H1 (cell line): ENCODE results near the gene MBNL3. TPM values are rescaled to one million over a fixed set of nuclear protein-coding genes. Genes with fewer than 3 reads are reported as not detected.

Experiments used
- CHD7 ChIP-seq: fragments of 300-600 bp; sonication (generic); IDR thresholded peaks from 2 replicates; pipeline ENCODE4 v1.7.1; 2012; ENCODE audit warnings: low read length, moderate library complexity, mild to moderate bottlenecking, inconsistent platforms; ENCODE audit not compliant: insufficient replicate concordance
- KDM5A ChIP-seq: fragments of 200-600 bp; IDR thresholded peaks from 2 replicates; pipeline ENCODE4 v1.7.1; 2012; ENCODE audit warnings: mild to moderate bottlenecking, low read length, inconsistent platforms, mixed read lengths
- SUZ12 ChIP-seq: fragments of 200-600 bp; sonication (generic); IDR thresholded peaks from 2 replicates; pipeline ENCODE4 v1.6.1; 2012; ENCODE audit warnings: mild to moderate bottlenecking, inconsistent platforms, low read length, moderate library complexity, mixed read lengths
- polyA plus RNA-seq, 7 experiments: library from polyadenylated mRNA; depleted of rRNA in 3 of 7; stranded (reverse) in 5 of 7; unstranded in 2 of 7; fragments of >200 nt in 5 of 7; fragments of 200-250 nt in 2 of 7; gene quantifications; 1 replicate in 5 of 7; 2 replicates in 1 of 7; 4 replicates in 1 of 7; pipeline versions ENCODE4 v1.2.1 to v1.2.3, GENCODE V29; 2011 to 2013; ENCODE audit warnings: missing spikeins in 2 of 7, mixed read lengths in 2 of 7
- total RNA-seq: library from RNA; stranded (reverse); fragmentation: NEBNext Ultra II Directional; extraction: Animal tissue kit (Norgen Biotek cat#: 25700); gene quantifications from 2 replicates; pipeline ENCODE4 v1.2.1, GENCODE V29; 2021

Gene MBNL3
- total and polyA plus RNA-seq, 2 of the 8 experiments (the other 6 are each of a cell fraction or from before 2014, with no cell fraction given), result 3.5 to 4.3 TPM

GRCh38 chrX:132375941-132376340 lies 112.9 kb downstream of the MBNL3 start (continued):
- TF ChIP-seq CHD7, result no peak
- TF ChIP-seq SUZ12, result no peak
- TF ChIP-seq KDM5A, result no peak
